ENCODE results near the gene DNAJA4. TPM values are rescaled to one million over a fixed set of nuclear protein-coding genes. Genes with fewer than 3 reads are reported as not detected.

Gene DNAJA4
- total and polyA plus RNA-seq, 5 donors from 2014 or later, result 9.5 to 33.2 (median 9.9) TPM

- Mint-ChIP-seq H3K9me3 (no peaks in the 10 kb centered on the region), H3K27me3 (peaks cover 33% of the 10 kb centered on the region), H3K36me3 (no peaks in the 10 kb centered on the region), H3K4me3 (no peak overlapping the region), H3K4me1 (no peaks in the 10 kb centered on the region), H3K27ac (no peak overlapping the region)
- peaks cover 8% of the 10 kb centered on the region for H3K27me3 ChIP-seq (ENCODE audit: control insufficient read depth, insufficient read depth, low read length)
- ATAC-seq (ENCODE audit: low read depth in 2 of 2) (no peak), DNase-seq (no peak)
- no peaks in the 10 kb centered on the region for H3K4me1 ChIP-seq (ENCODE audit: control insufficient read depth, insufficient read depth, low read length, poor library complexity, severe bottlenecking)
- no peak overlapping the region for H3K27ac ChIP-seq (ENCODE audit: insufficient read depth, low read length, poor library complexity, severe bottlenecking)
- H3K9me3 ChIP-seq (ENCODE audit: control insufficient read depth in 2 of 2, low read length in 2 of 2), result no peaks in the 10 kb centered on the region
- no peak overlapping the region for H3K4me3 ChIP-seq (ENCODE audit: low read depth, low read length)
- no peaks in the 10 kb centered on the region for H3K36me3 ChIP-seq (ENCODE audit: control insufficient read depth, insufficient read depth, low read length)
Observed at GRCh38 chr15:78312536-78312935, 48.2 kb downstream of the DNAJA4 start.

- no peak overlapping the region for H3K4me3 ChIP-seq (ENCODE audit: low read depth, low read length)
- H3K9me3 ChIP-seq (ENCODE audit: control insufficient read depth in 2 of 2, low read length in 2 of 2), result no peaks in the 10 kb centered on the region
- ATAC-seq (ENCODE audit: low read depth in 2 of 2), result no peak
- no peak overlapping the region for H3K27ac ChIP-seq (ENCODE audit: insufficient read depth, low read length, poor library complexity, severe bottlenecking)
- Mint-ChIP-seq H3K9me3 (no peaks in the 10 kb centered on the region), H3K4me3 (no peak overlapping the region), H3K27ac (no peak overlapping the region), H3K4me1 (no peaks in the 10 kb centered on the region), H3K36me3 (no peaks in the 10 kb centered on the region), H3K27me3 (peaks cover 35% of the 10 kb centered on the region)
- peaks cover 6% of the 10 kb centered on the region for H3K27me3 ChIP-seq (ENCODE audit: control insufficient read depth, insufficient read depth, low read length)
- H3K36me3 ChIP-seq (ENCODE audit: control insufficient read depth, insufficient read depth, low read length), result no peaks in the 10 kb centered on the region
- H3K4me1 ChIP-seq (ENCODE audit: control insufficient read depth, insufficient read depth, low read length, poor library complexity, severe bottlenecking), result no peaks in the 10 kb centered on the region
- DNase-seq, result no peak
Observed at GRCh38 chr15:78312957-78313356, 48.6 kb downstream of the DNAJA4 start.

GRCh38 chr15:78313383-78313782 is 49.0 kb downstream of the DNAJA4 start:
- Mint-ChIP-seq H3K27me3 (peaks cover 35% of the 10 kb centered on the region), H3K27ac (no peak overlapping the region), H3K9me3 (no peaks in the 10 kb centered on the region), H3K36me3 (no peaks in the 10 kb centered on the region), H3K4me1 (no peaks in the 10 kb centered on the region), H3K4me3 (no peak overlapping the region)
- ATAC-seq (ENCODE audit: low read depth in 2 of 2) (no peak), DNase-seq (no peak)
- Histone ChIP-seq H3K27me3 (ENCODE audit: control insufficient read depth, insufficient read depth, low read length) (peaks cover 3% of the 10 kb centered on the region), H3K36me3 (ENCODE audit: control insufficient read depth, insufficient read depth, low read length) (no peaks in the 10 kb centered on the region), H3K4me1 (ENCODE audit: control insufficient read depth, insufficient read depth, low read length, poor library complexity, severe bottlenecking) (no peaks in the 10 kb centered on the region), H3K9me3 (ENCODE audit: control insufficient read depth in 2 of 2, low read length in 2 of 2) (no peaks in the 10 kb centered on the region), H3K4me3 (ENCODE audit: low read depth, low read length) (no peak overlapping the region), H3K27ac (ENCODE audit: insufficient read depth, low read length, poor library complexity, severe bottlenecking) (no peak overlapping the region)

- no peak overlapping the region for H3K27ac ChIP-seq (ENCODE audit: insufficient read depth, low read length, poor library complexity, severe bottlenecking)
- no peak for DNase-seq
- no peak for ATAC-seq (ENCODE audit: low read depth in 2 of 2)
Observed at GRCh38 chr15:78314181-78314581, 49.8 kb downstream of the DNAJA4 start.

GRCh38 chr15:78315686-78316282 is 51.4 kb downstream of the DNAJA4 start:
- Histone ChIP-seq H3K27ac (ENCODE audit: insufficient read depth, low read length, poor library complexity, severe bottlenecking) (no peak overlapping the region), H3K4me3 (ENCODE audit: low read depth, low read length) (no peak overlapping the region), H3K36me3 (ENCODE audit: control insufficient read depth, insufficient read depth, low read length) (no peaks in the 10 kb centered on the region), H3K27me3 (ENCODE audit: control insufficient read depth, insufficient read depth, low read length) (no peaks in the 10 kb centered on the region), H3K9me3 (ENCODE audit: control insufficient read depth in 2 of 2, low read length in 2 of 2) (no peaks in the 10 kb centered on the region), H3K4me1 (ENCODE audit: control insufficient read depth, insufficient read depth, low read length, poor library complexity, severe bottlenecking) (no peaks in the 10 kb centered on the region)
- Mint-ChIP-seq H3K4me3 (no peak overlapping the region), H3K9me3 (no peaks in the 10 kb centered on the region), H3K36me3 (no peaks in the 10 kb centered on the region), H3K27ac (no peak overlapping the region), H3K27me3 (peaks cover 31% of the 10 kb centered on the region), H3K4me1 (no peaks in the 10 kb centered on the region)
- DNase-seq (no peak), ATAC-seq (ENCODE audit: low read depth in 2 of 2) (no peak)

More at GRCh38 chr15:78314181-78314581, 49.8 kb downstream of the DNAJA4 start:
- no peaks in the 10 kb centered on the region for H3K9me3 Mint-ChIP-seq
- Histone ChIP-seq H3K9me3 (ENCODE audit: control insufficient read depth in 2 of 2, low read length in 2 of 2) (no peaks in the 10 kb centered on the region), H3K27me3 (ENCODE audit: control insufficient read depth, insufficient read depth, low read length) (peaks cover 2% of the 10 kb centered on the region), H3K4me1 (ENCODE audit: control insufficient read depth, insufficient read depth, low read length, poor library complexity, severe bottlenecking) (no peaks in the 10 kb centered on the region), H3K36me3 (ENCODE audit: control insufficient read depth, insufficient read depth, low read length) (no peaks in the 10 kb centered on the region), H3K4me3 (ENCODE audit: low read depth, low read length) (no peak overlapping the region)
- no peaks in the 10 kb centered on the region for H3K36me3 Mint-ChIP-seq
- H3K4me3 Mint-ChIP-seq, result no peak overlapping the region
- H3K27ac Mint-ChIP-seq, result no peak overlapping the region
- H3K27me3 Mint-ChIP-seq, result peaks cover 39% of the 10 kb centered on the region
- H3K4me1 Mint-ChIP-seq, result no peaks in the 10 kb centered on the region

GRCh38 chr15:78316283-78317083 is 52.1 kb downstream of the DNAJA4 start:
- no peak for DNase-seq
- Mint-ChIP-seq H3K36me3 (no peaks in the 10 kb centered on the region), H3K27me3 (peaks cover 25% of the 10 kb centered on the region), H3K27ac (no peak overlapping the region), H3K4me1 (no peaks in the 10 kb centered on the region), H3K9me3 (no peaks in the 10 kb centered on the region), H3K4me3 (no peak overlapping the region)
- Histone ChIP-seq H3K9me3 (ENCODE audit: control insufficient read depth in 2 of 2, low read length in 2 of 2) (no peaks in the 10 kb centered on the region), H3K4me3 (ENCODE audit: low read depth, low read length) (no peak overlapping the region), H3K4me1 (ENCODE audit: control insufficient read depth, insufficient read depth, low read length, poor library complexity, severe bottlenecking) (no peaks in the 10 kb centered on the region), H3K27me3 (ENCODE audit: control insufficient read depth, insufficient read depth, low read length) (no peaks in the 10 kb centered on the region), H3K27ac (ENCODE audit: insufficient read depth, low read length, poor library complexity, severe bottlenecking) (no peak overlapping the region), H3K36me3 (ENCODE audit: control insufficient read depth, insufficient read depth, low read length) (no peaks in the 10 kb centered on the region)
- no peak for ATAC-seq (ENCODE audit: low read depth in 2 of 2)

GRCh38 chr15:78317145-78317836 is 52.9 kb downstream of the DNAJA4 start:
- H3K4me1 ChIP-seq (ENCODE audit: control insufficient read depth, insufficient read depth, low read length, poor library complexity, severe bottlenecking), result no peaks in the 10 kb centered on the region
- H3K4me1 Mint-ChIP-seq, result no peaks in the 10 kb centered on the region
- H3K4me3 ChIP-seq (ENCODE audit: low read depth, low read length), result no peak overlapping the region
- no peaks in the 10 kb centered on the region for H3K36me3 ChIP-seq (ENCODE audit: control insufficient read depth, insufficient read depth, low read length)
- DNase-seq, result no peak
- H3K27ac ChIP-seq (ENCODE audit: insufficient read depth, low read length, poor library complexity, severe bottlenecking), result no peak overlapping the region
- H3K36me3 Mint-ChIP-seq, result no peaks in the 10 kb centered on the region
- no peak for ATAC-seq (ENCODE audit: low read depth in 2 of 2)
- no peak overlapping the region for H3K27ac Mint-ChIP-seq
- no peaks in the 10 kb centered on the region for H3K9me3 ChIP-seq (ENCODE audit: control insufficient read depth in 2 of 2, low read length in 2 of 2)
- H3K4me3 Mint-ChIP-seq, result no peak overlapping the region
- H3K27me3 Mint-ChIP-seq, result peaks cover 23% of the 10 kb centered on the region
- no peaks in the 10 kb centered on the region for H3K27me3 ChIP-seq (ENCODE audit: control insufficient read depth, insufficient read depth, low read length)
- H3K9me3 Mint-ChIP-seq, result no peaks in the 10 kb centered on the region

Measured in CD4-positive, CD25-positive, alpha-beta regulatory T cell (primary cell).